ENCODE results near the gene RHAG. TPM values are rescaled to one million over a fixed set of nuclear protein-coding genes. Genes with fewer than 3 reads are reported as not detected.

The RHAG gene
- total RNA-seq, 1 experiment from 2014 or later, result 0.57 TPM

DNA sequence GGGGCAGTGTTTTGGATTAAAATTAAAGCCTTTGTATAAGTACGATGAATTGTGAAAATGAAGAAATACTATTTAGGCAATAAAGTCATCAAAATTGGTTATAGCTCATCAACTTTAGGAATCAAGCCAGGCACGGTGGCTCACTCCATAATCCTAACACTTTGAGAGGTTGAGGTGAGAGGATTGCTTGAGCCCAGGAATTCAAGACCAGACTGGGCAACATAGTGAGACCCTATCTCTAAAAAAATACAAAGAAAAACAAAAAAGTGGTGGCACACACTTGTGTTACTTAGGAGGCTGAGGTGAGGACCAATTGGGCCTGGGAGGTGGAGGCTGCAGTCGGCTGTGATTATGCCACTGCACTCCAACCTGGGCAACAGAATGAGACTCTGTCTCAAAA lies 8.5 kb upstream of the RHAG start:
- H3K9ac ChIP-seq (ENCODE audit: low read length), result no peak overlapping the region
- no peak overlapping the region for H3K4me3 ChIP-seq (replicated peaks in 1 of 2; ENCODE audit: low read depth in 1 of 2, low read length in 2 of 2)
- no peaks in the 10 kb centered on the region for H3K9me3 ChIP-seq (ENCODE audit: control insufficient read depth in 1 of 2, insufficient read depth in 1 of 2, low read depth in 1 of 2, low read length in 2 of 2)
- H3K27me3 ChIP-seq (ENCODE audit: insufficient read depth, low read length), result no peaks in the 10 kb centered on the region
- no peak overlapping the region for H2AFZ ChIP-seq (ENCODE audit: low read depth, low read length, poor library complexity, severe bottlenecking)
- intact Hi-C loops (cut with micrococcal nuclease), result no loop called here
- TF ChIP-seq SIN3A (IDR thresholded peaks at IDR 0.05; ENCODE audit: low read depth) (no peak), POLR2A (IDR thresholded peaks at IDR 0.05; ENCODE audit: borderline replicate concordance, extremely low read depth, insufficient read depth, insufficient read length) (no peak), ELF1 (IDR thresholded peaks at IDR 0.05; ENCODE audit: borderline replicate concordance, low read depth) (no peak), YY1 (IDR thresholded peaks at IDR 0.05; ENCODE audit: extremely low read depth, insufficient replicate concordance, low read depth, low read length) (no peak), RAD21 (IDR thresholded peaks at IDR 0.05; ENCODE audit: low read depth) (no peak), CBX3 (IDR thresholded peaks at IDR 0.05; ENCODE audit: low read depth) (no peak), ZFX (IDR thresholded peaks at IDR 0.05) (no peak)
- TF ChIP-seq, protein P1, sequence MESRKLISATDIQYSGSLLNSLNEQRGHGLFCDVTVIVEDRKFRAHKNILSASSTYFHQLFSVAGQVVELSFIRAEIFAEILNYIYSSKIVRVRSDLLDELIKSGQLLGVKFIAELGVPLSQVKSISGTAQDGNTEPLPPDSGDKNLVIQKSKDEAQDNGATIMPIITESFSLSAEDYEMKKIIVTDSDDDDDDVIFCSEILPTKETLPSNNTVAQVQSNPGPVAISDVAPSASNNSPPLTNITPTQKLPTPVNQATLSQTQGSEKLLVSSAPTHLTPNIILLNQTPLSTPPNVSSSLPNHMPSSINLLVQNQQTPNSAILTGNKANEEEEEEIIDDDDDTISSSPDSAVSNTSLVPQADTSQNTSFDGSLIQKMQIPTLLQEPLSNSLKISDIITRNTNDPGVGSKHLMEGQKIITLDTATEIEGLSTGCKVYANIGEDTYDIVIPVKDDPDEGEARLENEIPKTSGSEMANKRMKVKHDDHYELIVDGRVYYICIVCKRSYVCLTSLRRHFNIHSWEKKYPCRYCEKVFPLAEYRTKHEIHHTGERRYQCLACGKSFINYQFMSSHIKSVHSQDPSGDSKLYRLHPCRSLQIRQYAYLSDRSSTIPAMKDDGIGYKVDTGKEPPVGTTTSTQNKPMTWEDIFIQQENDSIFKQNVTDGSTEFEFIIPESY (IDR thresholded peaks at IDR 0.05; ENCODE audit: extremely low read depth, insufficient replicate concordance, low read length), result no peak
- TF ChIP-seq, protein P2, sequence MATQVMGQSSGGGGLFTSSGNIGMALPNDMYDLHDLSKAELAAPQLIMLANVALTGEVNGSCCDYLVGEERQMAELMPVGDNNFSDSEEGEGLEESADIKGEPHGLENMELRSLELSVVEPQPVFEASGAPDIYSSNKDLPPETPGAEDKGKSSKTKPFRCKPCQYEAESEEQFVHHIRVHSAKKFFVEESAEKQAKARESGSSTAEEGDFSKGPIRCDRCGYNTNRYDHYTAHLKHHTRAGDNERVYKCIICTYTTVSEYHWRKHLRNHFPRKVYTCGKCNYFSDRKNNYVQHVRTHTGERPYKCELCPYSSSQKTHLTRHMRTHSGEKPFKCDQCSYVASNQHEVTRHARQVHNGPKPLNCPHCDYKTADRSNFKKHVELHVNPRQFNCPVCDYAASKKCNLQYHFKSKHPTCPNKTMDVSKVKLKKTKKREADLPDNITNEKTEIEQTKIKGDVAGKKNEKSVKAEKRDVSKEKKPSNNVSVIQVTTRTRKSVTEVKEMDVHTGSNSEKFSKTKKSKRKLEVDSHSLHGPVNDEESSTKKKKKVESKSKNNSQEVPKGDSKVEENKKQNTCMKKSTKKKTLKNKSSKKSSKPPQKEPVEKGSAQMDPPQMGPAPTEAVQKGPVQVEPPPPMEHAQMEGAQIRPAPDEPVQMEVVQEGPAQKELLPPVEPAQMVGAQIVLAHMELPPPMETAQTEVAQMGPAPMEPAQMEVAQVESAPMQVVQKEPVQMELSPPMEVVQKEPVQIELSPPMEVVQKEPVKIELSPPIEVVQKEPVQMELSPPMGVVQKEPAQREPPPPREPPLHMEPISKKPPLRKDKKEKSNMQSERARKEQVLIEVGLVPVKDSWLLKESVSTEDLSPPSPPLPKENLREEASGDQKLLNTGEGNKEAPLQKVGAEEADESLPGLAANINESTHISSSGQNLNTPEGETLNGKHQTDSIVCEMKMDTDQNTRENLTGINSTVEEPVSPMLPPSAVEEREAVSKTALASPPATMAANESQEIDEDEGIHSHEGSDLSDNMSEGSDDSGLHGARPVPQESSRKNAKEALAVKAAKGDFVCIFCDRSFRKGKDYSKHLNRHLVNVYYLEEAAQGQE (IDR thresholded peaks at IDR 0.05; ENCODE audit: low read depth), result no peak
- ATAC-seq (no peak), DNase-seq (ENCODE audit: low read depth, low spot score) (no peak)
- H4K20me1 ChIP-seq (ENCODE audit: insufficient read depth), result no peaks in the 10 kb centered on the region
- H3K4me2 ChIP-seq (ENCODE audit: low read length), result no peak overlapping the region
- H3K79me2 ChIP-seq (ENCODE audit: insufficient read depth, low read length), result no peaks in the 10 kb centered on the region
- no peaks in the 10 kb centered on the region for H3K4me1 ChIP-seq (ENCODE audit: control insufficient read depth in 1 of 2, insufficient read depth in 2 of 2, low read length in 2 of 2)
- POLR2A ChIA-PET, result no interaction called here
- no TSS peak for BruUV-seq (replicated peaks)
- H3K36me3 ChIP-seq (ENCODE audit: control insufficient read depth in 1 of 2, insufficient read depth in 2 of 2, low read length in 2 of 2), result no peaks in the 10 kb centered on the region
- no peaks in the 10 kb centered on the region for H3K9me2 ChIP-seq (ENCODE audit: insufficient read depth)
- CTCF ChIA-PET, result no interaction called here
- RAD21 ChIA-PET (ENCODE audit: low non-redundant PET in 1 of 2, low total read pairs in 2 of 2, uncharacterized antibody in 2 of 2, unreplicated experiment in 2 of 2), result no interaction called here
- H3K27ac ChIP-seq (ENCODE audit: low read depth, low read length), result no peak overlapping the region
